ENCODE measurements around the gene LCLAT1.

The LCLAT1 gene

GRCh38 chr2:30565851-30566358 is 118.9 kb downstream of the LCLAT1 start:
- in situ Hi-C loops (cut with MboI; ENCODE audit: low pct_unique_long_range_greater_than_20kb, low sequenced_read_pairs, unreplicated experiment), result no loop called here
- no peak for TF ChIP-seq CTCF (IDR thresholded peaks at IDR 0.05; ENCODE audit: extremely low read depth, insufficient read depth, missing control alignments)
- DNase-seq (ENCODE audit: low spot score), result no peak

- TF ChIP-seq CTCF (IDR thresholded peaks at IDR 0.05; ENCODE audit: extremely low read depth, insufficient read depth, missing control alignments), result no peak
- no peak for DNase-seq (ENCODE audit: low spot score)
- in situ Hi-C loops (cut with MboI; ENCODE audit: low pct_unique_long_range_greater_than_20kb, low sequenced_read_pairs, unreplicated experiment), result no loop called here
Observed at GRCh38 chr2:30566631-30567030, 119.6 kb downstream of the LCLAT1 start.

- in situ Hi-C loops (cut with MboI; ENCODE audit: low pct_unique_long_range_greater_than_20kb, low sequenced_read_pairs, unreplicated experiment), result no loop called here
- DNase-seq (ENCODE audit: low spot score), result no peak
- no peak for TF ChIP-seq CTCF (IDR thresholded peaks at IDR 0.05; ENCODE audit: extremely low read depth, insufficient read depth, missing control alignments)
Observed at GRCh38 chr2:30567317-30567716, 120.3 kb downstream of the LCLAT1 start.

- in situ Hi-C loops (cut with MboI; ENCODE audit: low pct_unique_long_range_greater_than_20kb, low sequenced_read_pairs, unreplicated experiment), result no loop called here
- TF ChIP-seq CTCF (IDR thresholded peaks at IDR 0.05; ENCODE audit: extremely low read depth, insufficient read depth, missing control alignments), result no peak
- no peak for DNase-seq (ENCODE audit: low spot score)
Observed at GRCh38 chr2:30569946-30570345, 122.9 kb downstream of the LCLAT1 start.

GRCh38 chr2:30577151-30577550 is 130.1 kb downstream of the LCLAT1 start:
- in situ Hi-C loops (cut with MboI; ENCODE audit: low pct_unique_long_range_greater_than_20kb, low sequenced_read_pairs, unreplicated experiment), result no loop called here
- no peak for TF ChIP-seq CTCF (IDR thresholded peaks at IDR 0.05; ENCODE audit: extremely low read depth, insufficient read depth, missing control alignments)

GRCh38 chr2:30580391-30580790 is 133.3 kb downstream of the LCLAT1 start:
- DNase-seq (ENCODE audit: low spot score), result no peak
- TF ChIP-seq CTCF (IDR thresholded peaks at IDR 0.05; ENCODE audit: extremely low read depth, insufficient read depth, missing control alignments), result no peak
- in situ Hi-C loops (cut with MboI; ENCODE audit: low pct_unique_long_range_greater_than_20kb, low sequenced_read_pairs, unreplicated experiment), result no loop called here

More at GRCh38 chr2:30577151-30577550, 130.1 kb downstream of the LCLAT1 start:
- no peak for DNase-seq (ENCODE audit: low spot score)

- no peak for TF ChIP-seq CTCF (IDR thresholded peaks at IDR 0.05; ENCODE audit: extremely low read depth, insufficient read depth, missing control alignments)
- DNase-seq (ENCODE audit: low spot score), result no peak
- in situ Hi-C loops (cut with MboI; ENCODE audit: low pct_unique_long_range_greater_than_20kb, low sequenced_read_pairs, unreplicated experiment), result no loop called here
Observed at GRCh38 chr2:30582521-30582920, 135.5 kb downstream of the LCLAT1 start.

Measured in GM13977 (cell line).